Activated CD4-positive, alpha-beta T cell treated with anti-CD3 and anti-CD28 coated beads, Interleukin-10, Interleukin-2, amounts not matched to agents 100 ng/mL and 50 ng/mL, durations not matched to agents 16 hours and 8 hours (primary cell): Measurements from ENCODE around the gene TMEM244.
"Not testable (repeated sequence)": the region's sequence is repeated elsewhere in the genome, so short reads cannot be mapped to it uniquely, and the experiment has no call there.

ENCODE experiments used
- DNase-seq: peaks from one replicate; pipeline ENCODE4 v3.0.0-alpha.2; 2020

The TMEM244 gene

GRCh38 chr6:129860908-129861665, at the start of gene TMEM244:
Gene TMEM244, minus strand, starts transcription at chr6:129861315. Its CDS starts 127 bp downstream, at chr6:129861188.
- peak; percentile 45 for DNase-seq

- peak; percentile 66 for DNase-seq
Measured at GRCh38 chr6:129908858-129909257, 47.7 kb upstream of the TMEM244 start.

DNA sequence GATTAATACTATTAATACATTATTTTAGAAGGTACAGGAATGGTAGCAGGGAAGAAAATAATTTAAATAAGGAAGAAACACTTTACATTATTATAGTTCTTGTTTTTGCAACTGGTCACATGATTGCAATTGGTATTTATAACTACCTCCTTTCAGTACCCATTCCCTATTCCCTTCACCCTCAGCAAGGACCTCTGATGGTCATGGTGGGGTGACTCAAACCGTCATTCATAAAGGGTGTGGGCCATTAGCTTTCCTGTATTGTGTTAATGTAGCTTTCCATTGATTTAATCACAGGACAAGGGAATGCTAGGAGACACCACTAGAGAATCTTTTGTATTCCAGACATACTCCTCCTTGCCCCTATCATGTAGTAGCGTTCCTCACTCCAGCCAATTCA, 47.2 kb upstream of the TMEM244 start:
- no peak for DNase-seq

DNA sequence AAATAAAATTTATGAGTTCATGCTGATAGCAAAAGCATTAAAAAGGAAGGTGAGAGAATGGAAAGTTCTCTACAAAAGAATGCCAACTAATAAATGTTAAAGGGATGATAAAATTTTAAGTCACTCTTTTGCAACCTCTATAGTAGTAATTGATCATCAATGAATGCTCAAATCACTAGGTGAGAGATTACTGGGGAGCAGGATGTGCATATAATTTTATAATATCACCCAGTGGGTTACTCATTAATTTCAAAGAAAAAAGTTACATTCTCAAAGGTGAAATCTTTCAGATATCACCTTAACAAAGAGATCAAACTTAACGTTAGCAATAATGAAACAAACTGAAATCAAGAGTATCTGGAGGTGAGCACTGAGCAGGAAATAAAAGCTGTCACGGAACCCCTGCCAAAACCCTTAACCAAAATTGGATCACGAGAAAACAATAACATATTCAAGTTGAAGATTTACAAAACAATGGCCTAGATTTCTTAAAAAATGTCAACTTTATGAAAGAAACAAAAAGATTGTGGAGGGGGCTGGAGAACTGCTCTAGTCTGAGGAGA, 45.5 kb upstream of the TMEM244 start:
- peak; percentile 50 for DNase-seq

- DNase-seq = no peak
Measured at GRCh38 chr6:129903082-129903481, 42.0 kb upstream of the TMEM244 start.

- DNase-seq = no peak
Measured at GRCh38 chr6:129902681-129903080, 41.6 kb upstream of the TMEM244 start.

- DNase-seq = no peak
Measured at GRCh38 chr6:129901910-129902309, 40.8 kb upstream of the TMEM244 start.

DNA sequence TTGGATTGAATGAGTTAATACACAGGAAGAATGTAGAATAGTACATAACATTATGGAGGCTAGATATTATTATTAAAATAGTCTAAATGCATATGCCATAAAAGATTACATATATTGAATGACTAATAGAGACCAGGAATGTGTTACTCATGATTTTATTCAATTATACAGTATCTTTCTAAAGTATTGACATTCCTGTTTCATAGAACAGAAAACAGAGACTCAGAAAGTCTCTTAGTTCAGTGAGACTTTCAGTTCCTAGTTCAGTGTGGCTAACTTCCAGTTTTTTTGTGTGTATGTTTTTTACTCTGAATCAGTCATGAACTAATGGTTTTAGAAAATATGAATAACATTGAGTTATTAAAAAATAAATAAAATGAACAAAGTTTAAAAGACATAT, 34.6 kb upstream of the TMEM244 start:
- no peak for DNase-seq

GRCh38 chr6:129894921-129895320, 33.8 kb upstream of the TMEM244 start:
- no peak for DNase-seq

- DNase-seq = peak; percentile 27
Measured at GRCh38 chr6:129893640-129894039, 32.5 kb upstream of the TMEM244 start.

DNA sequence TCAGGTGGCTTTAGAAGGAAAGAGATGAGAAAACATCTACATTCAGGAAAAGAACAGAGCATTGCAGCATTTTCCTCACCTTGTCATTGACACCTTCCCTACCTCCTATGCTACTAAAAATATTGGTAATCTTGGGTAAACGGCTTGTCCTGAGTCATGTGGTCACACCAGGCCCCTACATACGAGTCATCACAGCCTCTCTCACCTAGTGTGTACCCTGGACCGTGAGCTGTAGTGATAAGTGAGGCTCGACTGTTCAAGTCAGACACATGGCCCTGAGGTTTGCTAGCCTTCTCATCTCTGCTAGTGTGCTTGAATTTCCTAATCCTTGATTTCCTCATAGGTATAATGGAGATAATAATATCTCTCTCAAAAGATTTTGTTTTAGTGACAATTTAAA, 29.6 kb upstream of the TMEM244 start:
- DNase-seq = peak; percentile 22

DNA sequence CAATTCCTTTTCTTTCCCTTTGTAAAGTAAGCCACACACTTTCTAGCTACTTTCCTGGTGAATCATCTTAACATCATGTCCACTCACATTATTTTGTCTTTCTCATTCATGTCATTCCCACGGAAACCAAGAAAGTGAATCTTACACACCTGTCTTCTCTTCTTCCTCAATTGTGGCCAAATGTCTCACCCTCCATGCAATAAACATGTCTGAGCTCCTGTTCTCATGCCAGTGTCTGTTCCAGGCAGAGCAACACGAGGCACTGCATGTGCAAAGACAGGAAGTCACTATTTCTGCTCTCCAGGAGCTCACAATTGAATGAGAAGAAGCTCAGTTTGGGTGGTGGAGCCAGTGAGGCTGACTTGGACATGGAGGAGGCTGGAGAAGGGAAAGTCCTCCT, 29.0 kb upstream of the TMEM244 start:
- no peak for DNase-seq

DNA sequence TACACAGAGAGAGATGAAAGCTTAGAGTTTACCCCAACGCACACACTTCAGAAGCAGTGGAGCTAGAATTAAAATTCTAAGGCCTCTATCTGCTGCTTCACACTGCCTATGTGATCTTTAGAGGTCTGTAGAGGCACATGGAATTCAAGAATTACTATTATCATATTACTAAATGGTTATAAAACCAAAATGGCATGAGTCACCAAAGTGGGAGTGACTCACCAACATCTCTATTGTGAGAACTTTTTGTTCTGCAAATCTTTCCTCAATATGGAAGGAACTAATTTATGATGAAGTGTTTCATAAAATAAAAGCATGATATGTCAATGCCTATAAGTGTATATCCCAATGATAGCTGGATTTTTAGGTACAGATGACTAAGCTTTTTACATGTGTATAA, 28.5 kb upstream of the TMEM244 start:
- no peak for DNase-seq

DNA sequence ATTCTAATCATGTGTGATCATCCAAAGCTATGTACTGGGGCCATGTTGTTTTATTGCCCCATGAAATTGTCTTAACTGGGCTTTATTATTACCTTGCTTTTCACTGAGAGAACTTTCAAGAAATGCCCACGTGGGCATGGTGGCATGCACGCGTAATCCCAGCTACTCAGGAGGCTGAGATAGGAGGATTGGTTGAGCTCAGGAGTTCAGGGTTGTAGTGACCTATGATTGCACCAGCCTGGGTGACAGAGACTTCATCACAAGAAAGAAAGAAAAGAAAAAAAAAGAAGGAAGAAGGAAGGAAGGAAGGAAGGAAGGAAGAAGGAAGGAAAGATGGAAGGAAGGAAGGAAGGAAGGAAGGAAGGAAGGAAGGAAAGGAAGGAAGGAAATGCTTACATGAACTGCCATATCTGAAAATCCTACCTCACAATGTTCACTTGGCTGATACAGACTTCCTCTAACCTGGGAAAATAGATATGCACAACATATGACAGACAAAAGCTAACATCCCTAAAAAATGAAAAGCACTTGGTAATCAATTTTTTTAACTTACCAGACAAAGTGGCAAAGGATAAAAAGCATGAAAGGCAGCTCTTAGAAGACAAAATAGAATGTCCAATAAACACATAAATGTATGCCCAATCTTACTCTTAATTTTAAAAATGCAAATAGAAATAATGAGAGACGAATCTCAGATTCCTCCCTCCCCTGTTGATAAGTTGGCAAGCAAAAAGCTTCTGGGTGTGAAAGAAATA, 25.5 kb upstream of the TMEM244 start:
- DNase-seq = no peak

- DNase-seq = no peak
Measured at GRCh38 chr6:129884211-129884610, 23.1 kb upstream of the TMEM244 start.

DNA sequence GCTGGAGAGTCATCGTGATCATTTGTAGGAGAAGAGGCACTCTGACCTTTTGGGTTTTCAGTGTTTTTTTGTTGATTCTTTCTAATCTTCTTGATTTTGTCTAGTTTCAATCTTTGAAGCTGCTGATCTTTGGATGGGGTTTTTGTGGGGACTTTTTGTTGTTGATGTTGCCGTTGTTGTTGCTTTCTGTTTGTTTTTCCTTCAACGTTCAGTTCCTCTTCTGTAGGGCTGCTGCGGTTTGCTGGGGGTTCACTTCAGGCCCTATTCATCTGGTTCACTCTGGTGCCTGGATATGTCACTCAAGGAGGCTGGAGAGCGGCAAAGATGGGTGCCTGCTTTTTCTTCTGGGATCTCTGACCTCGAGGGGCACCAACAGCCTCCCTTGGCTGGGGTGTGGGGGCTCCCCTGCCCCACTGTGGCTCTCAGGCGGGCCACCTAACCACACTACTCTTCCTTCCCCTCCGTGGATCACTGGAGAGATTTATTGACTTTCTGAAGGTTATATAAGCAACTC, 21.5 kb upstream of the TMEM244 start:
- no peak for DNase-seq

DNA sequence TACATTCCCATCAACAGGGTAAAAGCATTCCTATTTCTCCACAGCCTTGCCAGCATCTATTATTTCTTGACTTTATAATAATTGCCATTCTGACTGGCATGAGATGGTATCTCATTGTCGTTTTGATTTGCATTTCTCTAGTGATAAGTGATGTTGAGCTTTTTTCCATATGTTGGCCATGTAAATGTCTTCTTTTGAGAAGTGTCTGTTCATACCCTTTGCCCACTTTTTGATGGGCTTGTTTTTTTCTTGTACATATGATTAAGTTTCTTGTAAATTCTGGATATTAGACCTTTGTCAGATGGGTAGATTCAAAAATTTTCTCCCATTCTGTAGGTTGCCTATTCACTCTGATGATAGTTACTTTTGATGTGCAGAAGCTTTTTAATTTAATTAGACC, 16.8 kb upstream of the TMEM244 start:
- DNase-seq = not testable (repeated sequence)

DNA sequence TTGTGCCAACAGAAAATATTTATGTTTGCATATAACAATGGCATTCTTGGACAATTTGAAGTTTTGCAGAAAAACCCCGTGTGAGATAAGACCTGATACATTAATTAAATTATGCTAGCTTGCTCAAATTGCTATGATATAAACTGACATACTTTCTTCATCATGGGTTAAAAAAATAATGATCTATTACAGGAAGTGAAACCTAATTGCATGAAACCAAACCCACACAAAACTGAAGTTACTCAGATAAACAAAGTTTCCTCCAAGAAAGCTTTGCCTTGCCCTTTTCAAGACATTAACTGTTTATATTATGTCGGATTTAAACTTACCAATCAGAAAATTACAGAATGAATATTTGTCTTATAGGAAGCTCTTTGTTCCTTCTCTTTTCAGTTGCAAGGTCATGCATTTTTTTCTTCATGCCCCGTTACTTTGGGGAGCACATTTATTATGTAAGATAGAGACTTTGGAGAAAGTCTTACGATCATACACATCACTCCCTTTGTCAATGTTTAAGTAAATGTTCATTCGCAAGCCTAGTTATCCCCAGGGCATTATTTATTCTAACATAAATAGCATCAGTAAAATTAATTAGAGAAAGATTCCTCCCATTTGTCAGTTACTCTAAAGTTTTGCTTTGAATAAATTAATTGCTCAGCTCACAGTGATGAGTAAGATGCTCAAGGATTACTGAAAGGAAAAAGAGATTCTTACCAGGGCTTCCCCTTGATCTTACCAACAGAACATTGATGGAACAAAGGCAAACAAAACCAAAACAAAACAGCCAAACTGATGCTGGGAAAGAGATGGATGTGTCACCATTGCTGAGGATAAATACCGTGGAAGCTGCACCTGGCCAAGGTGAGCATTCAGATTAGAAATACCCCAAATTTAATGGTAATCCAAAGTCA, 14.8 kb upstream of the TMEM244 start:
- peak; percentile 21 for DNase-seq

DNA sequence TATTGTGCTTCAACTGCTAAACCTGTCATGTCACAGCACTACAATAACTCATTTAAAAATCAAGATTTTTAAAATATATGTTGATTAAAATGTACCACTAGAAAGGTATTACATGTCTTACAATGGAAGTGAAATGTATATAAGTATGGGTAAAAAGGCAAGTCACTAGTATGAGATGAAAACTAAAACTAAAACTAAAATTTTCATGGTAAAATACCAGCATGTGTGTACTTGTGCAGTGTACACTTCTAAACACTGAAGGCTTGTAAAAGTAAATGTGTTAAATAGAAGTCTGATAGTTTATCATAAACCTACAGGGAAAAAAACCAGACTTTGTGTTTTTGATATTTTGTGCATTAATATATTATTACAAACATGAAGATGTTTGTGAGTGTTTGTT, 13.7 kb upstream of the TMEM244 start:
- no peak for DNase-seq

- DNase-seq = no peak
Measured at GRCh38 chr6:129872586-129872985, 11.5 kb upstream of the TMEM244 start.

GRCh38 chr6:129871221-129871620, 10.1 kb upstream of the TMEM244 start:
- no peak for DNase-seq

- no peak for DNase-seq
Measured at GRCh38 chr6:129867403-129867802, 6.3 kb upstream of the TMEM244 start.

GRCh38 chr6:129866688-129867087, 5.6 kb upstream of the TMEM244 start:
- no peak for DNase-seq
